ENCODE data around the gene MAN2B2.

MAN2B2 gene

DNA sequence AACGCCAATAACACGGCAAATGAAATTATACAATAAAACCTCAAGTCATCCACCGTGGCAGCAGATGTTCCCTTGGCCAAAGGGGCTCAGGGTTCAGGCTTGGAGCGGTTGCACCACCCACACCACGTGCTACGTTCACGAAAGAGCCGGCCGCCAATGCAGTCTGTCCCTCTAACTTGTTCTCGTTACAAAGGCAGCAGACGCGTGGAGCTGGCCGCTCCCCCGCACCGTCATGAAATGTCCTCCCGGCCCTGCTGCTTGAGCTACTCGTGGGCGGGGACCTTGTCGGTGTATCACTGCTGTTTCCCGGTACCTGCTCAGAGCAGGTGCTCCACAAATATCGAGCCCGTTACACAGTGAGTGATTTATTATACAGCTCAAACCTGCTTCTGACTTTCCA is 36.4 kb upstream of the MAN2B2 start:
- peaks cover 0 to 8% (median 0%) of the 10 kb centered on the region in 3 experiments for H3K27me3 ChIP-seq (ENCODE audit: control insufficient read depth in 3 of 3, insufficient read depth in 3 of 3, low read depth in 1 of 3, low read length in 3 of 3)
- WGBS, 2 donors (ENCODE audit: extremely low coverage in 2 of 2, insufficient read length in 2 of 2, insufficient replicate concordance in 1 of 2) = no CpG with 5 or more reads among the region's 22 CpGs
- H3K23ac ChIP-seq (ENCODE audit: low read depth, low read length, poor library complexity) = no peak overlapping the region
- peaks cover 0 to 2% of the 10 kb centered on the region in 2 donors for H3K9me3 ChIP-seq (replicated peaks in 1 of 2; ENCODE audit: control insufficient read depth in 2 of 2, insufficient read depth in 1 of 2, low read depth in 1 of 2, low read length in 2 of 2)
- H3K4me2 ChIP-seq (ENCODE audit: insufficient read depth, low read length, poor library complexity, severe bottlenecking) = no peak overlapping the region
- H4K8ac ChIP-seq (ENCODE audit: low read depth, low read length) = no peak overlapping the region
- peak overlapping the region; percentile 1 for H2BK5ac ChIP-seq (ENCODE audit: low read length)
- H3K18ac ChIP-seq (ENCODE audit: low read length) = no peak overlapping the region
- peaks cover 0 to 2% of the 10 kb centered on the region in 2 donors for H3K36me3 ChIP-seq (replicated peaks in 1 of 2; ENCODE audit: control insufficient read depth in 2 of 2, insufficient read depth in 2 of 2, low read length in 2 of 2)
- H3K79me1 ChIP-seq (ENCODE audit: low read depth, low read length) = no peaks in the 10 kb centered on the region
- no peak overlapping the region for H3K27ac ChIP-seq (replicated peaks; ENCODE audit: low read length)
- no peak overlapping the region for H3K4ac ChIP-seq (ENCODE audit: low read length)
- H2AFZ ChIP-seq (ENCODE audit: low read length) = no peak overlapping the region
- no peak overlapping the region for H2BK15ac ChIP-seq (ENCODE audit: low read length)
- H3K14ac ChIP-seq (ENCODE audit: low read length) = no peak overlapping the region
- no peak overlapping the region for H2BK12ac ChIP-seq (ENCODE audit: low read length)
- H2AK5ac ChIP-seq (ENCODE audit: low read depth, low read length) = no peak overlapping the region
- peaks cover 0 to 1% of the 10 kb centered on the region in 2 donors for H3K4me1 ChIP-seq (ENCODE audit: control insufficient read depth in 2 of 2, insufficient read depth in 1 of 2, low read depth in 1 of 2, low read length in 2 of 2)
- no peak overlapping the region for H4K91ac ChIP-seq (ENCODE audit: low read depth, low read length, poor library complexity)
- H2BK120ac ChIP-seq (ENCODE audit: low read depth, low read length) = no peak overlapping the region
- no peak overlapping the region for H3K9ac ChIP-seq (ENCODE audit: low read depth, low read length, poor library complexity)
- DNase-seq (ENCODE audit: low spot score) = no peak
- H3K4me3 ChIP-seq (ENCODE audit: low read length in 2 of 2) = no peak overlapping the region

- H3K18ac ChIP-seq (ENCODE audit: low read length) = no peak overlapping the region
- H3K9ac ChIP-seq (ENCODE audit: low read depth, low read length, poor library complexity) = no peak overlapping the region
- no peak overlapping the region for H3K4ac ChIP-seq (ENCODE audit: low read length)
- no peaks in the 10 kb centered on the region for H3K36me3 ChIP-seq (replicated peaks in 1 of 2; ENCODE audit: control insufficient read depth in 2 of 2, insufficient read depth in 2 of 2, low read length in 2 of 2)
- no peak overlapping the region for H2AK5ac ChIP-seq (ENCODE audit: low read depth, low read length)
- H2BK5ac ChIP-seq (ENCODE audit: low read length) = no peak overlapping the region
- no peak overlapping the region for H3K23ac ChIP-seq (ENCODE audit: low read depth, low read length, poor library complexity)
- no peak overlapping the region for H2AFZ ChIP-seq (ENCODE audit: low read length)
- H3K4me3 ChIP-seq (ENCODE audit: low read length in 2 of 2) = no peak overlapping the region
- H4K8ac ChIP-seq (ENCODE audit: low read depth, low read length) = no peak overlapping the region
- no peak overlapping the region for H2BK120ac ChIP-seq (ENCODE audit: low read depth, low read length)
- H3K27me3 ChIP-seq (ENCODE audit: control insufficient read depth in 3 of 3, insufficient read depth in 3 of 3, low read depth in 1 of 3, low read length in 3 of 3) = peaks cover 0 to 8% (median 0%) of the 10 kb centered on the region in 3 experiments
- no peaks in the 10 kb centered on the region for H3K9me3 ChIP-seq (replicated peaks in 1 of 2; ENCODE audit: control insufficient read depth in 2 of 2, insufficient read depth in 1 of 2, low read depth in 1 of 2, low read length in 2 of 2)
- no peak for DNase-seq (ENCODE audit: low spot score)
- H3K79me1 ChIP-seq (ENCODE audit: low read depth, low read length) = no peaks in the 10 kb centered on the region
- H3K4me2 ChIP-seq (ENCODE audit: insufficient read depth, low read length, poor library complexity, severe bottlenecking) = no peak overlapping the region
- H4K91ac ChIP-seq (ENCODE audit: low read depth, low read length, poor library complexity) = no peak overlapping the region
- no CpG with 5 or more reads among the region's 13 CpGs for WGBS, 2 donors (ENCODE audit: extremely low coverage in 2 of 2, insufficient read length in 2 of 2, insufficient replicate concordance in 1 of 2)
- H2BK15ac ChIP-seq (ENCODE audit: low read length) = no peak overlapping the region
- H3K27ac ChIP-seq (replicated peaks; ENCODE audit: low read length) = no peak overlapping the region
- no peak overlapping the region for H3K14ac ChIP-seq (ENCODE audit: low read length)
- no peaks in the 10 kb centered on the region for H3K4me1 ChIP-seq (ENCODE audit: control insufficient read depth in 2 of 2, insufficient read depth in 1 of 2, low read depth in 1 of 2, low read length in 2 of 2)
- H2BK12ac ChIP-seq (ENCODE audit: low read length) = no peak overlapping the region
These were observed 35.8 kb upstream of the MAN2B2 start for GRCh38 chr4:6539009-6539764.

GRCh38 chr4:6540879-6541278 is 34.1 kb upstream of the MAN2B2 start:
- no peak overlapping the region for H2AFZ ChIP-seq (ENCODE audit: low read length)
- H2AK5ac ChIP-seq (ENCODE audit: low read depth, low read length) = no peak overlapping the region
- no peak overlapping the region for H4K8ac ChIP-seq (ENCODE audit: low read depth, low read length)
- no peak overlapping the region for H2BK120ac ChIP-seq (ENCODE audit: low read depth, low read length)
- H3K27ac ChIP-seq (replicated peaks; ENCODE audit: low read length) = no peak overlapping the region
- H3K18ac ChIP-seq (ENCODE audit: low read length) = no peak overlapping the region
- H3K14ac ChIP-seq (ENCODE audit: low read length) = no peak overlapping the region
- no peaks in the 10 kb centered on the region for H3K4me1 ChIP-seq (ENCODE audit: control insufficient read depth in 2 of 2, insufficient read depth in 1 of 2, low read depth in 1 of 2, low read length in 2 of 2)
- H3K4ac ChIP-seq (ENCODE audit: low read length) = no peak overlapping the region
- H3K23ac ChIP-seq (ENCODE audit: low read depth, low read length, poor library complexity) = no peak overlapping the region
- no peak overlapping the region for H2BK12ac ChIP-seq (ENCODE audit: low read length)
- no peaks in the 10 kb centered on the region for H3K9me3 ChIP-seq (replicated peaks in 1 of 2; ENCODE audit: control insufficient read depth in 2 of 2, insufficient read depth in 1 of 2, low read depth in 1 of 2, low read length in 2 of 2)
- H3K4me2 ChIP-seq (ENCODE audit: insufficient read depth, low read length, poor library complexity, severe bottlenecking) = no peak overlapping the region
- H3K79me1 ChIP-seq (ENCODE audit: low read depth, low read length) = no peaks in the 10 kb centered on the region
- peaks cover 0 to 8% (median 0%) of the 10 kb centered on the region in 3 experiments for H3K27me3 ChIP-seq (ENCODE audit: control insufficient read depth in 3 of 3, insufficient read depth in 3 of 3, low read depth in 1 of 3, low read length in 3 of 3)
- no peak overlapping the region for H3K4me3 ChIP-seq (ENCODE audit: low read length in 2 of 2)
- no peak for DNase-seq (ENCODE audit: low spot score)
- H3K36me3 ChIP-seq (replicated peaks in 1 of 2; ENCODE audit: control insufficient read depth in 2 of 2, insufficient read depth in 2 of 2, low read length in 2 of 2) = no peaks in the 10 kb centered on the region
- no peak overlapping the region for H2BK15ac ChIP-seq (ENCODE audit: low read length)
- no peak overlapping the region for H2BK5ac ChIP-seq (ENCODE audit: low read length)
- H4K91ac ChIP-seq (ENCODE audit: low read depth, low read length, poor library complexity) = no peak overlapping the region
- H3K9ac ChIP-seq (ENCODE audit: low read depth, low read length, poor library complexity) = no peak overlapping the region

GRCh38 chr4:6541789-6542188 is 33.2 kb upstream of the MAN2B2 start:
- Histone ChIP-seq H2BK15ac (ENCODE audit: low read length) (no peak overlapping the region), H3K36me3 (replicated peaks in 1 of 2; ENCODE audit: control insufficient read depth in 2 of 2, insufficient read depth in 2 of 2, low read length in 2 of 2) (no peaks in the 10 kb centered on the region), H4K91ac (ENCODE audit: low read depth, low read length, poor library complexity) (no peak overlapping the region), H3K27me3 (ENCODE audit: control insufficient read depth in 3 of 3, insufficient read depth in 3 of 3, low read depth in 1 of 3, low read length in 3 of 3) (peaks cover 0 to 8% (median 0%) of the 10 kb centered on the region in 3 experiments), H3K4me1 (ENCODE audit: control insufficient read depth in 2 of 2, insufficient read depth in 1 of 2, low read depth in 1 of 2, low read length in 2 of 2) (no peaks in the 10 kb centered on the region), H2AK5ac (ENCODE audit: low read depth, low read length) (no peak overlapping the region), H2AFZ (ENCODE audit: low read length) (no peak overlapping the region), H3K79me1 (ENCODE audit: low read depth, low read length) (no peaks in the 10 kb centered on the region), H3K9ac (ENCODE audit: low read depth, low read length, poor library complexity) (no peak overlapping the region), H3K14ac (ENCODE audit: low read length) (no peak overlapping the region), H3K27ac (replicated peaks; ENCODE audit: low read length) (no peak overlapping the region), H3K18ac (ENCODE audit: low read length) (no peak overlapping the region), H3K9me3 (replicated peaks in 1 of 2; ENCODE audit: control insufficient read depth in 2 of 2, insufficient read depth in 1 of 2, low read depth in 1 of 2, low read length in 2 of 2) (no peaks in the 10 kb centered on the region), H2BK5ac (ENCODE audit: low read length) (no peak overlapping the region), H2BK12ac (ENCODE audit: low read length) (no peak overlapping the region), H3K4ac (ENCODE audit: low read length) (no peak overlapping the region), H3K4me3 (ENCODE audit: low read length in 2 of 2) (no peak overlapping the region), H3K4me2 (ENCODE audit: insufficient read depth, low read length, poor library complexity, severe bottlenecking) (no peak overlapping the region), H3K23ac (ENCODE audit: low read depth, low read length, poor library complexity) (no peak overlapping the region), H4K8ac (ENCODE audit: low read depth, low read length) (no peak overlapping the region), H2BK120ac (ENCODE audit: low read depth, low read length) (no peak overlapping the region)
- WGBS, 2 donors (ENCODE audit: extremely low coverage in 2 of 2, insufficient read length in 2 of 2, insufficient replicate concordance in 1 of 2) = no CpG with 5 or more reads among the region's 6 CpGs
- no peak for DNase-seq (ENCODE audit: low spot score)
